HepG2 (cell line): ENCODE measurements around the gene SP5. TPM values are rescaled to one million over a fixed set of nuclear protein-coding genes. Genes with fewer than 3 reads are reported as not detected.

Experiments
- ARID2 ChIP-seq: sonication (generic); formaldehyde crosslinking; IDR thresholded peaks from 2 replicates; pipeline ENCODE4 v1.8.1; 2022; ENCODE audit warnings: mild to moderate bottlenecking, missing genetic modification reagents, borderline replicate concordance
- BCL6 ChIP-seq: IDR thresholded peaks from 2 replicates; pipeline ENCODE4 v1.6.1; 2016; ENCODE audit warnings: missing genetic modification reagents, missing compliant biosample characterization
- FOXK2 ChIP-seq: fragments of 450-650 bp; IDR thresholded peaks from 2 replicates; pipeline ENCODE4 v1.6.1; 2016
- GPN1 ChIP-seq: sonication (generic); formaldehyde crosslinking; IDR thresholded peaks from 2 replicates; pipeline ENCODE4 v1.5.1; 2020; ENCODE audit warnings: missing genetic modification reagents, borderline replicate concordance
- HDAC1 ChIP-seq: sonication (generic); formaldehyde crosslinking; IDR thresholded peaks from 2 replicates; pipeline ENCODE4 v1.5.1; 2020; ENCODE audit warnings: mild to moderate bottlenecking, missing genetic modification reagents
- HDAC2 ChIP-seq: sonication (generic); formaldehyde crosslinking; IDR thresholded peaks from 2 replicates; pipeline ENCODE4 v1.4.0; 2020; ENCODE audit warnings: missing genetic modification reagents
- HOXA5 ChIP-seq: sonication (generic); formaldehyde crosslinking; IDR thresholded peaks from 2 replicates; pipeline ENCODE4 v1.4.0; 2020; ENCODE audit warnings: missing genetic modification reagents
- MED1 ChIP-seq: sonication (generic); formaldehyde crosslinking; IDR thresholded peaks from 2 replicates; pipeline ENCODE4 v1.4.0; 2020; ENCODE audit warnings: missing genetic modification reagents
- MED8 ChIP-seq: sonication (generic); formaldehyde crosslinking; IDR thresholded peaks from 2 replicates; pipeline ENCODE4 v1.8.1; 2023; ENCODE audit warnings: mild to moderate bottlenecking, missing genetic modification reagents; ENCODE audit not compliant: insufficient replicate concordance
- NONO ChIP-seq, 2 experiments: fragments of 450-650 bp in 1 of 2; sonication (generic) in 1 of 2; formaldehyde crosslinking in 1 of 2; IDR thresholded peaks in 1 of 2; conservative IDR thresholded peaks in 1 of 2; 2 replicates each; pipeline versions ENCODE4 v1.6.1 to v1.8.0; 2017 to 2022; ENCODE audit warnings: mild to moderate bottlenecking in 1 of 2, missing genetic modification reagents in 1 of 2, moderate library complexity in 1 of 2
- PHF8 ChIP-seq: sonication (generic); formaldehyde crosslinking; IDR thresholded peaks from 2 replicates; pipeline ENCODE4 v1.5.0; 2020; ENCODE audit warnings: missing genetic modification reagents
- RBFOX2 ChIP-seq: fragments of 200-400 bp; formaldehyde crosslinking; IDR thresholded peaks from 2 replicates; pipeline ENCODE4 v1.6.1; 2017; ENCODE audit warnings: low read depth, mild to moderate bottlenecking, low read length
- RFX1 ChIP-seq: fragments of 450-650 bp; IDR thresholded peaks from 2 replicates; pipeline ENCODE4 v1.6.1; 2017
- ZFP62 ChIP-seq: sonication (generic); formaldehyde crosslinking; IDR thresholded peaks from 2 replicates; pipeline ENCODE4 v1.4.0; 2020; ENCODE audit warnings: missing genetic modification reagents
- ZMAT3 ChIP-seq: sonication (generic); formaldehyde crosslinking; conservative IDR thresholded peaks from 2 replicates; pipeline ENCODE4 v1.7.0; 2021; ENCODE audit warnings: missing genetic modification reagents
- ZNF317 ChIP-seq: sonication (generic); formaldehyde crosslinking; IDR thresholded peaks from 2 replicates; pipeline ENCODE4 v1.5.0; 2020; ENCODE audit warnings: mild to moderate bottlenecking, missing genetic modification reagents
- ZNF34 ChIP-seq: sonication (generic); formaldehyde crosslinking; IDR thresholded peaks from 2 replicates; pipeline ENCODE4 v1.4.0; 2020; ENCODE audit warnings: mild to moderate bottlenecking, missing genetic modification reagents, borderline replicate concordance
- ZNF460 ChIP-seq: sonication (generic); formaldehyde crosslinking; IDR thresholded peaks from 2 replicates; pipeline ENCODE4 v1.5.1; 2020; ENCODE audit warnings: missing genetic modification reagents, mild to moderate bottlenecking, borderline replicate concordance
- ZNF775 ChIP-seq: sonication (generic); formaldehyde crosslinking; IDR thresholded peaks from 2 replicates; pipeline ENCODE4 v1.4.0; 2020; ENCODE audit warnings: missing genetic modification reagents, mild to moderate bottlenecking, moderate library complexity, borderline replicate concordance
- ZNF883 ChIP-seq: sonication (generic); formaldehyde crosslinking; IDR thresholded peaks from 2 replicates; pipeline ENCODE4 v1.5.1; 2020; ENCODE audit warnings: mild to moderate bottlenecking, missing genetic modification reagents; ENCODE audit errors: not compliant biosample characterization
- polyA plus RNA-seq, 8 experiments: library from polyadenylated mRNA; depleted of rRNA in 3 of 8; stranded (reverse) in 7 of 8; unstranded in 1 of 8; fragments of >200 nt; fragmentation: Illumina TruSeq in 4 of 8; extraction: Trizol in 4 of 8; gene quantifications; 2 replicates each; pipeline versions ENCODE4 v1.2.1 to v1.2.3, GENCODE V29; 2011 to 2016; ENCODE audit warnings: low read depth in 4 of 8, missing spikeins in 1 of 8, mixed read lengths in 1 of 8; ENCODE audit not compliant: insufficient read depth in 1 of 8
- total RNA-seq, 5 experiments: library from RNA; depleted of rRNA; stranded (reverse); fragments of >200 nt; fragmentation: Illumina TruSeq; extraction: Trizol; gene quantifications; 2 replicates each; pipeline ENCODE4 v1.2.3, GENCODE V29; 2016; ENCODE audit warnings: low read depth in 1 of 5
- TF ChIP-seq, protein P1 (sequence below): IDR thresholded peaks from 2 replicates; pipeline ENCODE4 v1.6.1; 2016; ENCODE audit warnings: low read depth, missing genetic modification reagents, missing compliant biosample characterization
- TF ChIP-seq, protein P2 (sequence below): sonication (generic); formaldehyde crosslinking; IDR thresholded peaks from 2 replicates; pipeline ENCODE4 v1.5.1; 2020; ENCODE audit warnings: mild to moderate bottlenecking, missing genetic modification reagents, borderline replicate concordance
- TF ChIP-seq, protein P3 (sequence below): sonication (generic); formaldehyde crosslinking; conservative IDR thresholded peaks from 2 replicates; pipeline ENCODE4 v1.4.0; 2020; ENCODE audit warnings: missing genetic modification reagents

SP5 gene
- total and polyA plus RNA-seq, 2 of the 13 experiments (the other 11 are each of a cell fraction or from before 2014, with no cell fraction given), result 50.8 to 119 TPM

DNA sequence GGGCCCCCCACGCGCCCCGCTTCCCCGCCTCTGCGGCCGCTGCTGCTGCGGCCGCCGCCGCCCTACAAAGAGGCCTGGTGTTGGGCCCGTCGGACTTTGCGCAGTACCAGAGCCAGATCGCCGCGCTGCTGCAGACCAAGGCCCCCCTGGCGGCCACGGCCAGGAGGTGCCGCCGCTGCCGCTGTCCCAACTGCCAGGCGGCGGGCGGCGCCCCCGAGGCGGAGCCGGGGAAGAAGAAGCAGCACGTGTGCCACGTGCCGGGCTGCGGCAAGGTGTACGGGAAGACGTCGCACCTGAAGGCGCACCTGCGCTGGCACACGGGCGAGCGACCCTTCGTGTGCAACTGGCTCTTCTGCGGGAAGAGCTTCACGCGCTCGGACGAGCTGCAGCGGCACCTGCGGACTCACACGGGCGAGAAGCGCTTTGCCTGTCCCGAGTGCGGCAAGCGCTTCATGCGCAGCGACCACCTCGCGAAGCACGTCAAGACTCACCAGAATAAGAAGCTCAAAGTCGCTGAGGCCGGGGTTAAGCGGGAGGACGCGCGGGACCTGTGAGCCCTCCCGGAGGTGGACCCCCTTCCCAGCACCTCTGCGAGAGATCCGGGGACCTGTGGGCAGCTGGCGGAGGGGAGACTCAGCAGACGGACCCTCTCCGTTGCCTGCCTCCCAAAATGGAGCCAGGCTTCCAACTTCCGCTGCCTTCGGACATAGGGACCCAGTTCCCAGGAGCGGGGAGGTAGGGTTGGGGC, 1.9 kb downstream of the SP5 start (continued):
- TF ChIP-seq, protein P1, sequence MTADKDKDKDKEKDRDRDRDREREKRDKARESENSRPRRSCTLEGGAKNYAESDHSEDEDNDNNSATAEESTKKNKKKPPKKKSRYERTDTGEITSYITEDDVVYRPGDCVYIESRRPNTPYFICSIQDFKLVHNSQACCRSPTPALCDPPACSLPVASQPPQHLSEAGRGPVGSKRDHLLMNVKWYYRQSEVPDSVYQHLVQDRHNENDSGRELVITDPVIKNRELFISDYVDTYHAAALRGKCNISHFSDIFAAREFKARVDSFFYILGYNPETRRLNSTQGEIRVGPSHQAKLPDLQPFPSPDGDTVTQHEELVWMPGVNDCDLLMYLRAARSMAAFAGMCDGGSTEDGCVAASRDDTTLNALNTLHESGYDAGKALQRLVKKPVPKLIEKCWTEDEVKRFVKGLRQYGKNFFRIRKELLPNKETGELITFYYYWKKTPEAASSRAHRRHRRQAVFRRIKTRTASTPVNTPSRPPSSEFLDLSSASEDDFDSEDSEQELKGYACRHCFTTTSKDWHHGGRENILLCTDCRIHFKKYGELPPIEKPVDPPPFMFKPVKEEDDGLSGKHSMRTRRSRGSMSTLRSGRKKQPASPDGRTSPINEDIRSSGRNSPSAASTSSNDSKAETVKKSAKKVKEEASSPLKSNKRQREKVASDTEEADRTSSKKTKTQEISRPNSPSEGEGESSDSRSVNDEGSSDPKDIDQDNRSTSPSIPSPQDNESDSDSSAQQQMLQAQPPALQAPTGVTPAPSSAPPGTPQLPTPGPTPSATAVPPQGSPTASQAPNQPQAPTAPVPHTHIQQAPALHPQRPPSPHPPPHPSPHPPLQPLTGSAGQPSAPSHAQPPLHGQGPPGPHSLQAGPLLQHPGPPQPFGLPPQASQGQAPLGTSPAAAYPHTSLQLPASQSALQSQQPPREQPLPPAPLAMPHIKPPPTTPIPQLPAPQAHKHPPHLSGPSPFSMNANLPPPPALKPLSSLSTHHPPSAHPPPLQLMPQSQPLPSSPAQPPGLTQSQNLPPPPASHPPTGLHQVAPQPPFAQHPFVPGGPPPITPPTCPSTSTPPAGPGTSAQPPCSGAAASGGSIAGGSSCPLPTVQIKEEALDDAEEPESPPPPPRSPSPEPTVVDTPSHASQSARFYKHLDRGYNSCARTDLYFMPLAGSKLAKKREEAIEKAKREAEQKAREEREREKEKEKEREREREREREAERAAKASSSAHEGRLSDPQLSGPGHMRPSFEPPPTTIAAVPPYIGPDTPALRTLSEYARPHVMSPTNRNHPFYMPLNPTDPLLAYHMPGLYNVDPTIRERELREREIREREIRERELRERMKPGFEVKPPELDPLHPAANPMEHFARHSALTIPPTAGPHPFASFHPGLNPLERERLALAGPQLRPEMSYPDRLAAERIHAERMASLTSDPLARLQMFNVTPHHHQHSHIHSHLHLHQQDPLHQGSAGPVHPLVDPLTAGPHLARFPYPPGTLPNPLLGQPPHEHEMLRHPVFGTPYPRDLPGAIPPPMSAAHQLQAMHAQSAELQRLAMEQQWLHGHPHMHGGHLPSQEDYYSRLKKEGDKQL (CRISPR knock-in tag), result peak; percentile 50; the same call in 1 of the 2 replicates
- peak; percentile 97 for TF ChIP-seq ZNF883 (CRISPR knock-in tag)
- TF ChIP-seq ZNF460 (CRISPR knock-in tag), result no peak
- TF ChIP-seq GPN1, result 0 out of 2 replicates have a peak, but pooled peaks have one; percentile 35
- no peak for TF ChIP-seq ARID2 (CRISPR knock-in tag)
- no peak for TF ChIP-seq NONO (IDR thresholded peaks at IDR 0.05)
- TF ChIP-seq NONO (CRISPR knock-in tag; conservative IDR thresholded peaks at IDR 0.05), result 0 out of 2 replicates have a peak, but pooled peaks have one; percentile 28
- TF ChIP-seq BCL6 (CRISPR knock-in tag), result no peak
- TF ChIP-seq, protein P2, sequence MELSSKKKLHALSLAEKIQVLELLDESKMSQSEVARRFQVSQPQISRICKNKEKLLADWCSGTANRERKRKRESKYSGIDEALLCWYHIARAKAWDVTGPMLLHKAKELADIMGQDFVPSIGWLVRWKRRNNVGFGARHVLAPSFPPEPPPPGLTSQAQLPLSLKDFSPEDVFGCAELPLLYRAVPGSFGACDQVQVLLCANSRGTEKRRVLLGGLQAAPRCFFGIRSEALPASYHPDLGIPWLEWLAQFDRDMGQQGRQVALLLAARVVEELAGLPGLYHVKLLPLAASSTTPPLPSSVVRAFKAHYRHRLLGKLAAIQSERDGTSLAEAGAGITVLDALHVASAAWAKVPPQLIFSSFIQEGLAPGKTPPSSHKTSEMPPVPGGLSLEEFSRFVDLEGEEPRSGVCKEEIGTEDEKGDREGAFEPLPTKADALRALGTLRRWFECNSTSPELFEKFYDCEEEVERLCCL, result no peak; the same call in 1 of the 2 replicates
- TF ChIP-seq RFX1, result no peak
- peak; percentile 61 for TF ChIP-seq PHF8 (CRISPR knock-in tag)
- TF ChIP-seq HDAC2 (CRISPR knock-in tag), result peak; percentile 84
- no peak; the same call in 1 of the 2 replicates for TF ChIP-seq HOXA5
- TF ChIP-seq MED1 (CRISPR knock-in tag), result peak; percentile 86
- TF ChIP-seq ZFP62 (CRISPR knock-in tag), result no peak
- TF ChIP-seq ZNF775 (CRISPR knock-in tag), result no peak; the same call in 1 of the 2 replicates
- TF ChIP-seq, protein P3, sequence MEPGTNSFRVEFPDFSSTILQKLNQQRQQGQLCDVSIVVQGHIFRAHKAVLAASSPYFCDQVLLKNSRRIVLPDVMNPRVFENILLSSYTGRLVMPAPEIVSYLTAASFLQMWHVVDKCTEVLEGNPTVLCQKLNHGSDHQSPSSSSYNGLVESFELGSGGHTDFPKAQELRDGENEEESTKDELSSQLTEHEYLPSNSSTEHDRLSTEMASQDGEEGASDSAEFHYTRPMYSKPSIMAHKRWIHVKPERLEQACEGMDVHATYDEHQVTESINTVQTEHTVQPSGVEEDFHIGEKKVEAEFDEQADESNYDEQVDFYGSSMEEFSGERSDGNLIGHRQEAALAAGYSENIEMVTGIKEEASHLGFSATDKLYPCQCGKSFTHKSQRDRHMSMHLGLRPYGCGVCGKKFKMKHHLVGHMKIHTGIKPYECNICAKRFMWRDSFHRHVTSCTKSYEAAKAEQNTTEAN, result peak; percentile 93
- TF ChIP-seq HDAC1 (CRISPR knock-in tag), result peak; percentile 94
- TF ChIP-seq ZMAT3 (CRISPR knock-in tag), result peak; percentile 82; the same call in 1 of the 2 replicates
- TF ChIP-seq ZNF317 (CRISPR knock-in tag), result peak; percentile 54; the same call in 1 of the 2 replicates
- TF ChIP-seq RBFOX2, result peak; percentile 98
- TF ChIP-seq ZNF34 (CRISPR knock-in tag), result peak; percentile 69; the same call in 1 of the 2 replicates
- TF ChIP-seq FOXK2, result no peak
- TF ChIP-seq MED8 (CRISPR knock-in tag), result peak; percentile 75
